Heart right ventricle (tissue), 16 donors: ENCODE results near the gene OST4. TPM values are rescaled to one million over a fixed set of nuclear protein-coding genes. Genes with fewer than 3 reads are reported as not detected.

Experiments used
- ATAC-seq, 8 donors: fragments of 200-7000 bp; cut with Tn5 transposase; one replicate each; pipeline ENCODE4 v1.9.1; 2020; ENCODE audit warnings: mild to moderate bottlenecking in 8 of 8, moderate library complexity in 8 of 8, moderate number of reproducible peaks in 1 of 8
- DNase-seq, 2 donors: peaks; one replicate each; pipeline ENCODE4 v3.0.0-alpha.2; 2020
- H3K27ac ChIP-seq, 10 donors: fragments of 200-600 bp; sonication (generic) in 2 of 10; one replicate each; pipeline versions ENCODE4 v1.5.0 to v1.8.0; 2020 to 2022; ENCODE audit warnings: mild to moderate bottlenecking in 3 of 10
- H3K27me3 ChIP-seq, 7 donors: fragments of 200-600 bp; one replicate each; pipeline ENCODE4 v1.8.0; 2021 to 2022; ENCODE audit warnings: mild to moderate bottlenecking in 2 of 7
- H3K36me3 ChIP-seq, 9 donors: fragments of 200-600 bp; sonication (generic) in 1 of 9; one replicate each; pipeline versions ENCODE4 v1.5.0 to v1.8.0; 2020 to 2022; ENCODE audit warnings: mild to moderate bottlenecking in 2 of 9
- H3K4me1 ChIP-seq, 9 donors: fragments of 200-600 bp; sonication (generic) in 1 of 9; one replicate each; pipeline versions ENCODE4 v1.5.0 to v1.8.0; 2020 to 2022; ENCODE audit warnings: mild to moderate bottlenecking in 4 of 9
- H3K4me3 ChIP-seq, 10 donors: fragments of 200-600 bp; sonication (generic) in 2 of 10; one replicate each; pipeline versions ENCODE4 v1.5.0 to v1.8.0; 2020 to 2022; ENCODE audit warnings: mild to moderate bottlenecking in 7 of 10, moderate library complexity in 2 of 10
- H3K9me3 ChIP-seq, 11 donors: fragments of 200-600 bp in 10 of 11; sonication (generic) in 2 of 11; one replicate each; pipeline versions ENCODE4 v1.5.0 to v1.8.0; 2013 to 2022; ENCODE audit warnings: mild to moderate bottlenecking in 2 of 11, control low read depth in 1 of 11, moderate library complexity in 1 of 11
- WGBS, 2 donors: extraction: QIAGEN DNeasy Blood & Tissue Kit; methylation state at CpG; one replicate each; pipeline ENCODE4 v1.1.7; 2013; ENCODE audit warnings: inconsistent platforms in 1 of 2; 5-methylcytosine and 5-hydroxymethylcytosine counted together
- intact Hi-C, 10 donors: fragments of 100-400 bp; cut with DNase I; formaldehyde crosslinking; loops; one replicate each; pipeline versions ENCODE4 v1.11.1 to v1.14.2; 2022
- polyA plus RNA-seq, 2 donors: library from polyadenylated mRNA; stranded (reverse); fragments of 200-250 nt; gene quantifications; one replicate each; pipeline ENCODE4 v1.2.3, GENCODE V29; 2013
- total RNA-seq, 10 donors: library from RNA; stranded (reverse); fragmentation: NEBNext Ultra II Directional in 3 of 10; extraction: Animal tissue kit (Norgen Biotek cat#: 25700) in 3 of 10; gene quantifications; one replicate each; pipeline versions ENCODE4 v1.2.1 to v1.2.4, GENCODE V29; 2021 to 2023
- TF ChIP-seq, protein P1 (sequence below), 9 donors: fragments of 200-600 bp; sonication (generic) in 2 of 9; IDR thresholded peaks; one replicate each; pipeline versions ENCODE4 v1.5.0 to v1.8.0; 2021 to 2022; ENCODE audit warnings: antibody characterized with exemption in 9 of 9, mild to moderate bottlenecking in 5 of 9, moderate library complexity in 1 of 9
- donor health status: Arrhythmogenic right ventricular cardiomyopathy.
- donor health status: ischemic (EF 13 %, LVEDD 7.1; RV severe dilation, severe dysfunction).
- donor health status: healthy with polysubstance abuse.
- donor health status: DM: no; HTN: yes; CAD: no.
- donor health status: DM: no; HTN: no; CAD: no.
- donor health status: ischemic (EF 25% LVEDD 6.9; RV normal size, moderate dysfunction).
- donor health status: ischemic (EF 25% LVEDD 5.7; RV mildly dilated, moderate dysfunction).
- donor health status: healthy.
- donor health status: DM: yes; HTN: yes; CAD: no.
- donor health status: Ischemic cardiomyopathy.
- donor health status: ischemic (EF 35%, LVEDD 5.7; RV mildly dilated, moderate dysfunction).
- donor health status: nonischemic (EF 11% LVEDD 7.7; RV severe dilation, severe dysfunction).
- donor health status: DM: yes; HTN: yes; CAD: no.
- donor health status: PGD.
- donor health status: ischemic (EF 29% LVEDD 5.4; RV normal size, mild dysfunction).
- donor health status: nonischemic (EF 23%, LVEDD 6.1; RV moderate dilation, normal function).

The OST4 gene
- total and polyA plus RNA-seq, 12 donors: 336 to 457 (median 388) TPM

DNA sequence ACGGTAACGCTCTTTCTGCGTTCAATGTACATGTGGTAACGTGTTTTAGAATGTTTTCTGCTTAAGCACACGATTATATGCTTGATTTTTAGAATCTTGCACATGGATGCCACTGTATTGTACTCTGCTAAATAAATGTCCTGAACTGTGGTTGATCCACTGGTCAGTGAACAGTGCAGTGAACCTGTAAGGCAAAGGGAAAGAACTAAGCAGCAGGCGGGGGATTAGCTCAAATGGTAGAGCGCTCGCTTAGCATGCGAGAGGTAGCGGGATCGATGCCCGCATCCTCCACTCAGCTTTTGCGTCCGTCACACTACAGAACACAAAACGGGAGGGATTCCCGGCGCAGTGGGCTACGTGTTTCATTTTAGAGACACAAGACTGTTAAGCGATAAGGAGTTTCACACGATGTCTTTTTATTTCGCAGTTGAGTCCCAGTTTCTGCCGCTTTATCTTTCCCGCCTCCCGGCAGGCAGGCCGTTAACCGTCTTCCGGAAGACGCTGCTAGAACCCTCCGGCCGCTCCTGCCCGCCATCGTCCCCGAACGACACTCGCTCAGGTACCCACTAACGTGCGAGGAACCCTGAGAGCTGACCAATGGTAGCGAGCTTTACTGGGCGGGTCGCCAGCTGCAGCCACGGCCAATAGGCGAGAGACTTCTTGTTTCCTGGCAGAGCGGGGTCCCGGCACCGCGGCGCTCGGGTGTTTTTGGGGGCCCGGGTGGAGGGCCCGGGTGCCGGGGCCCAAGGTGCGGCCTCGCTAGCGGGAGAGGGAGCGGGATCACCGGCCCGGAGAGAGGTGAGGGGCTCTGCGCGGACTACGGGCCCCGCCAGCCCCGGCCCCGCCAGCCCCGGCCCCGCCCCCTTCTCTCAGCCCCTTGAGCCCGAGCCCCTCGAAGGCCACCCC lies 20.2 kb downstream of the OST4 start, which contains the start of gene AGBL5:
AGBL5 (plus strand) TSS at position 673 of the 906 bp plus-strand sequence. CDS start 1,291 bp downstream, outside the sequence.
- Histone ChIP-seq H3K27me3 (no peaks in the 10 kb centered on the region), H3K9me3 (no peaks in the 10 kb centered on the region), H3K4me1 (peaks cover 7 to 22% (median 16%) of the 10 kb centered on the region in 9 donors), H3K36me3 (peaks cover 0 to 34% (median 24%) of the 10 kb centered on the region in 9 donors), H3K4me3 (peak within 1 kb of the TSS; percentile 78 to 97 (median 94)), H3K27ac (peak within 1 kb of the TSS; percentile 15 to 92 (median 88))
- DNase-seq (peak; percentile 95 to 96), ATAC-seq (peak; percentile 82 to 91 (median 86))
- TF ChIP-seq, protein P1, sequence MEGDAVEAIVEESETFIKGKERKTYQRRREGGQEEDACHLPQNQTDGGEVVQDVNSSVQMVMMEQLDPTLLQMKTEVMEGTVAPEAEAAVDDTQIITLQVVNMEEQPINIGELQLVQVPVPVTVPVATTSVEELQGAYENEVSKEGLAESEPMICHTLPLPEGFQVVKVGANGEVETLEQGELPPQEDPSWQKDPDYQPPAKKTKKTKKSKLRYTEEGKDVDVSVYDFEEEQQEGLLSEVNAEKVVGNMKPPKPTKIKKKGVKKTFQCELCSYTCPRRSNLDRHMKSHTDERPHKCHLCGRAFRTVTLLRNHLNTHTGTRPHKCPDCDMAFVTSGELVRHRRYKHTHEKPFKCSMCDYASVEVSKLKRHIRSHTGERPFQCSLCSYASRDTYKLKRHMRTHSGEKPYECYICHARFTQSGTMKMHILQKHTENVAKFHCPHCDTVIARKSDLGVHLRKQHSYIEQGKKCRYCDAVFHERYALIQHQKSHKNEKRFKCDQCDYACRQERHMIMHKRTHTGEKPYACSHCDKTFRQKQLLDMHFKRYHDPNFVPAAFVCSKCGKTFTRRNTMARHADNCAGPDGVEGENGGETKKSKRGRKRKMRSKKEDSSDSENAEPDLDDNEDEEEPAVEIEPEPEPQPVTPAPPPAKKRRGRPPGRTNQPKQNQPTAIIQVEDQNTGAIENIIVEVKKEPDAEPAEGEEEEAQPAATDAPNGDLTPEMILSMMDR (IDR thresholded peaks at IDR 0.05): no peak
- 0% methylated on average over 57 to 66 of the region's 67 CpGs for WGBS, 2 donors
- intact Hi-C loops: loop anchor here in 5 of 10 donors (1.0 to 5.0 kb wide), 5 partner anchors 20 to 36 kb away; partner anchors contain the start of genes KHK (in 5 of the 5) and OST4 (in 3 of the 5)

DNA sequence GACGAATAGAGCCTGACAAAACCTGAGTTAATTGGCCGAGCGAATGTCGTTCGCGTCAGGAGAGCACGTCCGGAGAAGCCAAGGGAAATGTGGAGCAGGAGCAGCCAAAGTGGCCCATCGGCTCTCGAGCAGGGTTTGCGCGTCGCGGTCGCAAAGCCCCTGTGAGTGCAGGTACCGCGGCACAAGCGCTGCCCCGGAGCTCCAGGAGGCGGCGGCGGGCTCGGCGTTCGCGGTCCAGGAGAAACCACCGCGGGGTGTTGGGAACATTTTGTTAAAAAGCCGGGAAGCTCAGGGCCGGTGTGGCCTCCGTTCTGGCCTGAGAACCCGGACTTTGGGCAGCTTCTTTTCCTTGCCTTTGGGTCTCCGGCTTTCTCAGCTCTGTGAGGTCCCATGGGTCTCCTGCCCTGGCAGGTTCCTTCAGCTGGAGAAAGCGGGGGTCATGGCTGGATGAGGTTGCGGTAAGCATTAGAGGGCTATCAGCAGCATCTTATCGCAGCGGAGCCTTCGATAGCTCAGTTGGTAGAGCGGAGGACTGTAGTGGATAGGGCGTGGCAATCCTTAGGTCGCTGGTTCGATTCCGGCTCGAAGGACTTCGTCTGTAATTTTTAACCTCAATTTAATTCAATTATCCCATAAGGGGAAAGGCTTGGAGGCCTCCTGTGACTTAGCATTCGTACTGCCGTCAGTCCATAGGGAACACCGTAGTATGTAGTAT lies 21.0 kb downstream of the OST4 start:
- intact Hi-C loops: loop anchor here in 5 of 10 donors (1.0 to 5.0 kb wide), 4 partner anchors 20 to 37 kb away; partner anchors contain the start of genes KHK (in 5 of the 5) and OST4 (in 2 of the 5)
- Histone ChIP-seq H3K27me3 (no peaks in the 10 kb centered on the region), H3K27ac (peak overlapping the region; percentile 15 to 92 (median 88)), H3K4me3 (peak overlapping the region; percentile 78 to 97 (median 94)), H3K36me3 (peaks cover 0 to 25% (median 15%) of the 10 kb centered on the region in 9 donors), H3K4me1 (peaks cover 7 to 22% (median 16%) of the 10 kb centered on the region in 9 donors), H3K9me3 (no peaks in the 10 kb centered on the region)
- WGBS, 2 donors: 1% methylated on average over 48 of the region's 48 CpGs
- TF ChIP-seq, protein P1 (IDR thresholded peaks at IDR 0.05): peak in 8 of 9 donors; percentile 15 to 59 (median 50)
- peak; percentile 79 to 94 (median 90) for ATAC-seq
- DNase-seq: peak; percentile 85 to 95

DNA sequence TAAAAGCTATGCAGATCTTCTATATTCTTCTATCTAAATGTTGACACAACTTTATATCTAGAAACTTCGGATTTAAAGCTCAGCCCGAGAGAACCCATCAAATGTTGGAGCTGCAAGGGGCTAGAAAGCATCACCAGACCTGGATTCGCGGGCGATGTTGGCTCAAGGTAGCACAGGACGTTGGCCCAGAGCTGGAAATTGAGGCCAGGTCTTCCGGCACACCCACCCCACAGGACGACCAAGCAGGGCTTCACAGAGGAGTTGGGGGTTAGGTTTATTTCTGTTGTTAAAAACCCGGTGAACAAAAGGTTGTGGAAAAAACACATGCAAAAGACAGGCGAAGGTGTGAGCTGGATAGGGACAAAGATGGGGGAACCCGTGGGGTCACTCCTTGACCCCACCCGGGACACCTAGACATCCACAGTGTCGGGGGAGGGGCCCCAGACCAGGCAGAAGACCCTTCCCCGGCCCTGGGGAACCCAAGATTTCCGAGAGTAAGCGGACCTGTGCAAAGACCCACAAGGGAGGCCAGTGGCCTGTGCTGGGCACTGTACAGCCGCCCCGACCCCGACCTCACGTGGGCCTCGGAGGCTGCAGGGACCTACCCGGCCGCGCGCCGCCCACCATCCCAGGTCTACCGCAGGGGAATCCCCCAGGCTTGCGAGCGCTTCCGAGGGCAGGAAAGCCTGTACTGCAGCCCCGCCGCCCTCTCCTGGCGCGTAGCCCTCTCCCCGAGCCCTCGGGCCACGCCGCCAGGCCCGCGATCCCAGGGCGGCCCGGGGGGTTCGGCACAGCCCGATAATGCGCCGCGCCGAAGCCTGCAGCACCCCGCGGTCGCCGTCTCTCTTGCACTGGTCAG lies 21.8 kb downstream of the OST4 start:
- Histone ChIP-seq H3K4me1 (peaks cover 7 to 22% (median 16%) of the 10 kb centered on the region in 9 donors), H3K4me3 (peak overlapping the region; percentile 78 to 97 (median 94)), H3K36me3 (peaks cover 0 to 18% (median 8%) of the 10 kb centered on the region in 9 donors), H3K9me3 (no peaks in the 10 kb centered on the region), H3K27ac (peak overlapping the region; percentile 15 to 92 (median 88)), H3K27me3 (no peaks in the 10 kb centered on the region)
- DNase-seq (peak in 1 of 2 donors; percentile 37), ATAC-seq (peak; percentile 14 to 49 (median 22))
- WGBS, 2 donors: 8 to 9% methylated on average over 52 of the region's 52 CpGs
- TF ChIP-seq, protein P1 (IDR thresholded peaks at IDR 0.05): no peak
- intact Hi-C loops: loop anchor here in 6 of 10 donors (1.0 to 5.0 kb wide), 4 partner anchors 21 to 38 kb away; partner anchors contain the start of genes KHK (in 6 of the 6) and OST4 (in 2 of the 6)
